GM23338 (cell line): ENCODE results near the gene PIM3. TPM values are rescaled to one million over a fixed set of nuclear protein-coding genes. Genes with fewer than 3 reads are reported as not detected.

ENCODE experiments used
- ATAC-seq: fragments of 200-7000 bp; cut with Tn5 transposase; 3 replicates; pipeline ENCODE4 v1.9.1; 2020
- DNase-seq: peaks from one replicate; pipeline ENCODE4 v3.0.0-alpha.2; 2015; ENCODE audit warnings: low spot score
- H2AFZ ChIP-seq: fragments of 200-600 bp; sonication (generic); 2 replicates; pipeline ENCODE4 v1.8.0; 2016; ENCODE audit warnings: antibody characterized with exemption, mild to moderate bottlenecking, moderate library complexity
- H3F3A ChIP-seq: fragments of 200-600 bp; sonication (generic); replicated peaks from 2 replicates; pipeline ENCODE4 v1.8.0; 2017; ENCODE audit warnings: antibody characterized with exemption, mixed run types, low read depth
- H3K27ac ChIP-seq: fragments of 200-600 bp; sonication (generic); 2 replicates; pipeline ENCODE4 v1.6.1; 2016; ENCODE audit warnings: low read depth
- H3K27me3 ChIP-seq: fragments of 200-600 bp; sonication (generic); 2 replicates; pipeline ENCODE4 v1.8.0; 2016; ENCODE audit warnings: mild to moderate bottlenecking, mixed run types, moderate library complexity; ENCODE audit not compliant: insufficient read depth
- H3K36me3 ChIP-seq: fragments of 200-600 bp; sonication (generic); 2 replicates; pipeline ENCODE4 v1.8.0; 2016; ENCODE audit warnings: mild to moderate bottlenecking; ENCODE audit not compliant: insufficient read depth
- H3K4me1 ChIP-seq: fragments of 200-600 bp; sonication (generic); 2 replicates; pipeline ENCODE4 v1.8.0; 2016; ENCODE audit warnings: mild to moderate bottlenecking, moderate library complexity; ENCODE audit not compliant: insufficient read depth
- H3K4me2 ChIP-seq: fragments of 200-600 bp; sonication (generic); 2 replicates; pipeline ENCODE4 v1.7.1; 2017; ENCODE audit warnings: mixed run types
- H3K4me3 ChIP-seq: fragments of 200-600 bp; sonication (generic); 2 replicates; pipeline ENCODE4 v1.6.1; 2016; ENCODE audit warnings: mixed run types
- H3K79me2 ChIP-seq: fragments of 200-600 bp; sonication (generic); replicated peaks from 2 replicates; pipeline ENCODE4 v1.8.0; 2017; ENCODE audit warnings: mild to moderate bottlenecking; ENCODE audit not compliant: insufficient read depth
- H3K9me2 ChIP-seq: fragments of 200-600 bp; sonication (generic); 2 replicates; pipeline ENCODE4 v1.8.0; 2017; ENCODE audit not compliant: insufficient read depth
- H4K20me1 ChIP-seq: fragments of 200-600 bp; sonication (generic); replicated peaks from 2 replicates; pipeline ENCODE4 v1.8.0; 2017; ENCODE audit warnings: mild to moderate bottlenecking; ENCODE audit not compliant: insufficient read depth
- H3K27ac Mint-ChIP-seq: 2 replicates; pipeline ENCODE4 v1.8.0; 2020; ENCODE audit warnings: inconsistent platforms, mild to moderate bottlenecking, moderate library complexity, mixed read lengths
- H3K27me3 Mint-ChIP-seq: 3 replicates; pipeline ENCODE4 v1.8.0; 2022; ENCODE audit warnings: low read depth, mild to moderate bottlenecking, moderate library complexity, mixed read lengths, inconsistent platforms; ENCODE audit not compliant: insufficient read depth, poor library complexity
- H3K36me3 Mint-ChIP-seq: 3 replicates; pipeline ENCODE4 v1.8.0; 2021; ENCODE audit warnings: low read depth, mild to moderate bottlenecking, inconsistent platforms, moderate library complexity, mixed read lengths
- H3K4me1 Mint-ChIP-seq: 3 replicates; pipeline ENCODE4 v1.8.0; 2020; ENCODE audit warnings: mild to moderate bottlenecking, inconsistent platforms, mixed read lengths
- H3K4me3 Mint-ChIP-seq: 3 replicates; pipeline ENCODE4 v1.8.0; 2021; ENCODE audit warnings: moderate library complexity, mild to moderate bottlenecking, inconsistent platforms, mixed read lengths
- H3K9me3 Mint-ChIP-seq: 3 replicates; pipeline ENCODE4 v1.8.0; 2020; ENCODE audit warnings: moderate library complexity, mild to moderate bottlenecking, inconsistent platforms, mixed read lengths
- CREB1 ChIP-seq: fragments of 250-450 bp; sonication (Bioruptor Pico); IDR thresholded peaks from 2 replicates; pipeline ENCODE4 v1.5.0; 2020; ENCODE audit warnings: low read depth, mild to moderate bottlenecking, moderate library complexity
- ETS1 ChIP-seq: IDR thresholded peaks from 2 replicates; pipeline ENCODE4 v1.6.1; 2016; ENCODE audit warnings: antibody characterized with exemption
- EZH2phosphoT487 ChIP-seq: fragments of 200-600 bp; sonication (generic); IDR thresholded peaks from one replicate; pipeline ENCODE4 v1.8.1; 2018; ENCODE audit warnings: antibody characterized with exemption; ENCODE audit not compliant: unreplicated experiment
- NANOG ChIP-seq: IDR thresholded peaks from 2 replicates; pipeline ENCODE4 v1.6.1; 2016; ENCODE audit warnings: antibody characterized with exemption, borderline replicate concordance
- REST ChIP-seq: IDR thresholded peaks from one replicate; pipeline ENCODE4 v1.6.1; 2018; ENCODE audit warnings: antibody characterized with exemption; ENCODE audit not compliant: unreplicated experiment
- ZNF114 ChIP-seq: fragments of 250-450 bp; sonication (Bioruptor Pico); IDR thresholded peaks from 2 replicates; pipeline ENCODE4 v1.5.0; 2020; ENCODE audit warnings: mild to moderate bottlenecking, moderate library complexity
- polyA plus RNA-seq: library from polyadenylated mRNA; unstranded; fragments of >200 nt; fragmentation: Nextera tagmentation; extraction: Ambion mirVana; gene quantifications from 2 replicates; pipeline ENCODE4 v1.2.1, GENCODE V29; 2016
- total RNA-seq: library from RNA; depleted of rRNA; stranded (reverse); fragments of >200 nt; shearing (Covaris generic); gene quantifications from 2 replicates; pipeline ENCODE4 v1.2.3, GENCODE V29; 2014
- TF ChIP-seq, protein P1 (sequence below): fragments of 250-450 bp; sonication (Bioruptor Pico); IDR thresholded peaks from 2 replicates; pipeline ENCODE4 v1.5.0; 2020; ENCODE audit warnings: mild to moderate bottlenecking, moderate library complexity

Gene PIM3
- total and polyA plus RNA-seq, 2 experiments from 2014 or later: 17.7 to 37.3 TPM

DNA sequence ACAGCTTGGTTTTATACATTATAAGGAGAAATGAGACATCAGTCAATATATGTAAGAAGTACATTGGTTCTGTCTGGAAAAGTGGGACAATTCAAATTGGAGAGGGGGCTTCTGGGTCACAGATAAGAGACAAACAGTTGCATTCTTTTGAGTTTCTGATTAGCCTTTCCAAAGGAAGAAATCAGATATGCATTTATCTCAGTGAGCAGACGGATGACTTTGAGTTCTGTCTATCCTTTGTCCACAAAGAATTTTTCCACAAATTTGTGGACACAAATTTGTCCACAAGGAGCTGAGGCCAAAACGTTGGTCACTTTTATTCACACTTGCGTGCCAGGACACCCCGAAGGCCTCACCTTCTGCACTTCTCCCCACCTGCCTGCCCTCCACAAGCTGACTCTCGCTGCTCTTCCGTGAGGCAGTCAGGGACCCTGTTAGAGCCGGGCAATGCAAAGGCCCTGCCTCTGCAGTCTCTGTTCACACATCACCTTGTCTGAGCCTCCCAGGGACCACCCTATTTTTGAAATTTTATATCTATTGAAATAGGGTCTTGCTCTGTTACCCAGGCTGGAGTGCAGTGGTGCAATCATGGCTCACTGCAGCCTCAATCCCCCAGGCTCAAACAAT lies 31.4 kb downstream of the PIM3 start:
- Mint-ChIP-seq H3K27me3 (peaks cover 5% of the 10 kb centered on the region), H3K27ac (no peak overlapping the region), H3K9me3 (peaks cover 29% of the 10 kb centered on the region), H3K4me1 (peaks cover 3% of the 10 kb centered on the region; the same call in 1 of the 3 replicates), H3K36me3 (peaks cover 3% of the 10 kb centered on the region; the same call in 2 of the 3 replicates), H3K4me3 (no peak overlapping the region)
- no peak overlapping the region for H3K4me2 ChIP-seq
- no peaks in the 10 kb centered on the region; the same call in 1 of the 2 replicates for H3K4me1 ChIP-seq
- H2AFZ ChIP-seq: no peak overlapping the region
- no peak overlapping the region for H3K4me3 ChIP-seq
- H3F3A ChIP-seq: no peaks in the 10 kb centered on the region
- no peaks in the 10 kb centered on the region for H3K79me2 ChIP-seq
- no peaks in the 10 kb centered on the region for H3K9me2 ChIP-seq
- no peak for ATAC-seq
- no peaks in the 10 kb centered on the region for H4K20me1 ChIP-seq
- DNase-seq: no peak
- no peaks in the 10 kb centered on the region for H3K36me3 ChIP-seq
- TF ChIP-seq REST (no peak), CREB1 (no peak), ETS1 (no peak), NANOG (no peak), EZH2phosphoT487 (no peak), ZNF114 (CRISPR knock-in tag) (no peak)
- TF ChIP-seq, protein P1, sequence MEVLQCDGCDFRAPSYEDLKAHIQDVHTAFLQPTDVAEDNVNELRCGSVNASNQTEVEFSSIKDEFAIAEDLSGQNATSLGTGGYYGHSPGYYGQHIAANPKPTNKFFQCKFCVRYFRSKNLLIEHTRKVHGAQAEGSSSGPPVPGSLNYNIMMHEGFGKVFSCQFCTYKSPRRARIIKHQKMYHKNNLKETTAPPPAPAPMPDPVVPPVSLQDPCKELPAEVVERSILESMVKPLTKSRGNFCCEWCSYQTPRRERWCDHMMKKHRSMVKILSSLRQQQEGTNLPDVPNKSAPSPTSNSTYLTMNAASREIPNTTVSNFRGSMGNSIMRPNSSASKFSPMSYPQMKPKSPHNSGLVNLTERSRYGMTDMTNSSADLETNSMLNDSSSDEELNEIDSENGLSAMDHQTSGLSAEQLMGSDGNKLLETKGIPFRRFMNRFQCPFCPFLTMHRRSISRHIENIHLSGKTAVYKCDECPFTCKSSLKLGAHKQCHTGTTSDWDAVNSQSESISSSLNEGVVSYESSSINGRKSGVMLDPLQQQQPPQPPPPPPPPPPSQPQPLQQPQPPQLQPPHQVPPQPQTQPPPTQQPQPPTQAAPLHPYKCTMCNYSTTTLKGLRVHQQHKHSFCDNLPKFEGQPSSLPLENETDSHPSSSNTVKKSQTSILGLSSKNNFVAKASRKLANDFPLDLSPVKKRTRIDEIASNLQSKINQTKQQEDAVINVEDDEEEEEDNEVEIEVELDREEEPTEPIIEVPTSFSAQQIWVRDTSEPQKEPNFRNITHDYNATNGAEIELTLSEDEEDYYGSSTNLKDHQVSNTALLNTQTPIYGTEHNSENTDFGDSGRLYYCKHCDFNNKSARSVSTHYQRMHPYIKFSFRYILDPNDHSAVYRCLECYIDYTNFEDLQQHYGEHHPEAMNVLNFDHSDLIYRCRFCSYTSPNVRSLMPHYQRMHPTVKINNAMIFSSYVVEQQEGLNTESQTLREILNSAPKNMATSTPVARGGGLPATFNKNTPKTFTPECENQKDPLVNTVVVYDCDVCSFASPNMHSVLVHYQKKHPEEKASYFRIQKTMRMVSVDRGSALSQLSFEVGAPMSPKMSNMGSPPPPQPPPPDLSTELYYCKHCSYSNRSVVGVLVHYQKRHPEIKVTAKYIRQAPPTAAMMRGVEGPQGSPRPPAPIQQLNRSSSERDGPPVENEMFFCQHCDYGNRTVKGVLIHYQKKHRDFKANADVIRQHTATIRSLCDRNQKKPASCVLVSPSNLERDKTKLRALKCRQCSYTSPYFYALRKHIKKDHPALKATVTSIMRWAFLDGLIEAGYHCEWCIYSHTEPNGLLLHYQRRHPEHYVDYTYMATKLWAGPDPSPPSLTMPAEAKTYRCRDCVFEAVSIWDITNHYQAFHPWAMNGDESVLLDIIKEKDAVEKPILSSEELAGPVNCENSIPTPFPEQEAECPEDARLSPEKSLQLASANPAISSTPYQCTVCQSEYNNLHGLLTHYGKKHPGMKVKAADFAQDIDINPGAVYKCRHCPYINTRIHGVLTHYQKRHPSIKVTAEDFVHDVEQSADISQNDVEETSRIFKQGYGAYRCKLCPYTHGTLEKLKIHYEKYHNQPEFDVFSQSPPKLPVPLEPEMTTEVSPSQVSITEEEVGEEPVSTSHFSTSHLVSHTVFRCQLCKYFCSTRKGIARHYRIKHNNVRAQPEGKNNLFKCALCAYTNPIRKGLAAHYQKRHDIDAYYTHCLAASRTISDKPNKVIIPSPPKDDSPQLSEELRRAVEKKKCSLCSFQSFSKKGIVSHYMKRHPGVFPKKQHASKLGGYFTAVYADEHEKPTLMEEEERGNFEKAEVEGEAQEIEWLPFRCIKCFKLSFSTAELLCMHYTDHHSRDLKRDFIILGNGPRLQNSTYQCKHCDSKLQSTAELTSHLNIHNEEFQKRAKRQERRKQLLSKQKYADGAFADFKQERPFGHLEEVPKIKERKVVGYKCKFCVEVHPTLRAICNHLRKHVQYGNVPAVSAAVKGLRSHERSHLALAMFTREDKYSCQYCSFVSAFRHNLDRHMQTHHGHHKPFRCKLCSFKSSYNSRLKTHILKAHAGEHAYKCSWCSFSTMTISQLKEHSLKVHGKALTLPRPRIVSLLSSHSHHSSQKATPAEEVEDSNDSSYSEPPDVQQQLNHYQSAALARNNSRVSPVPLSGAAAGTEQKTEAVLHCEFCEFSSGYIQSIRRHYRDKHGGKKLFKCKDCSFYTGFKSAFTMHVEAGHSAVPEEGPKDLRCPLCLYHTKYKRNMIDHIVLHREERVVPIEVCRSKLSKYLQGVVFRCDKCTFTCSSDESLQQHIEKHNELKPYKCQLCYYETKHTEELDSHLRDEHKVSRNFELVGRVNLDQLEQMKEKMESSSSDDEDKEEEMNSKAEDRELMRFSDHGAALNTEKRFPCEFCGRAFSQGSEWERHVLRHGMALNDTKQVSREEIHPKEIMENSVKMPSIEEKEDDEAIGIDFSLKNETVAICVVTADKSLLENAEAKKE (CRISPR knock-in tag): no peak
- H3K27ac ChIP-seq: no peak overlapping the region
- H3K27me3 ChIP-seq: no peaks in the 10 kb centered on the region
